SW 1271 (cell line): ENCODE results near the gene MYO1H.
"Not testable (repeated sequence)": the region's sequence is repeated elsewhere in the genome, so short reads cannot be mapped to it uniquely, and the experiment has no call there.

ENCODE experiments used
- DNase-seq, 2 experiments: peaks; one replicate each; lab custom pipeline; 2025; lab: John Stamatoyannopoulos, UW

The MYO1H gene

DNA sequence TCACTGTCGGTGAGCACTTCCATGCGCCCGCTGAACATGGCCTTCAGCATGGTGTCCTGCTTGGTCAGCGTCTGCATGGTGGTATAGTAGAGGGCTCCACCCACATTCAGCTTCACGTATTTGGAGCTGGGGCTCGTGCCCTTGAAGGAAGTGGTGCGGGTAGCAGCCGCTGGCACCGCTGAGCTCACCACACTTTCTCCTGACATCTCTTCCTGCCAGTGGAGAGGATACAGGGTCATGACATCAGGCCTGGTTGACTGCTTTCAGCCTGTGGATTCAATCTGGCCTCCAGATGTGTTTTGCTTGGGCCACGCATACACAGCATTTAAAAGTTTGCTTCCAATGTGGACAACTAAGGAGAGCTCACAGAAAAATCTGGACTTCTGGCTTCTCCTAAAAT is 121.8 kb downstream of the MYO1H start:
- no peak for DNase-seq

GRCh38 chr12:109473006-109473405 is 125.3 kb downstream of the MYO1H start:
- no peak for DNase-seq

DNA sequence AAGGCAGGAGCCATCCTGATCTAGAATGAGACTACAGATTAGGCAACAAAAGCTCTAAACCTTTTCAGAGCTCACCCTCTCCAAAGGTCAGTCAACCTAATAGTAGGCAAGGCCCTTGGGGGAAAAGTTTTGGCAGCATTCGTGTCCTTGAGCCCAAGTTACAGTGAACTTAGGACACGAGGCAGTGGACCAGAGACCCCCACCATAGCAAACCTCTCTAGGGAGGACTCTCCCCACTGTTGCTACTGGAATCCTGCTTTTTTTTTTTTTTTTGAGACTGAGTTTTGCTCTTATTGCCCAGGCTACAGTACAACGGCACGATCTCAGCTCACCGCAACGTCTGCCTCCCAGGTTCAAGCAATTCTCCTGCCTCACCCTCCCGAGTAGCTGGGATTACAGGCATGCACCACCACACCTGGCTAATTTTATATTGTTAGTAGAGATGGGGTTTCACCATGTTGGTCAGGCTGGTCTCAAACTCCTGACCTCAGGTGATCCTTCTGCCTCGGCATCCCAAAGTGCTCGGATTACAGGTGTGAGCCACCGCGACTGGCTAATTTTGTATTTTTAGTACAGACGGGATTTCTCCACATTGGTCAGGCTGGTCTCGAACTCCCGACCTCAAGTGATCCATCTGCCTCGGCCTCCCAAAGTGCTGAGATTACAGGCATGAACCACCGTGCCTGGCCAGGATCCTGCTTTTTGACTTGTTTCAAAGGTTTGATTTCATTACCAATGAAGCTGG is 126.0 kb downstream of the MYO1H start:
- DNase-seq = not testable (repeated sequence)

DNA sequence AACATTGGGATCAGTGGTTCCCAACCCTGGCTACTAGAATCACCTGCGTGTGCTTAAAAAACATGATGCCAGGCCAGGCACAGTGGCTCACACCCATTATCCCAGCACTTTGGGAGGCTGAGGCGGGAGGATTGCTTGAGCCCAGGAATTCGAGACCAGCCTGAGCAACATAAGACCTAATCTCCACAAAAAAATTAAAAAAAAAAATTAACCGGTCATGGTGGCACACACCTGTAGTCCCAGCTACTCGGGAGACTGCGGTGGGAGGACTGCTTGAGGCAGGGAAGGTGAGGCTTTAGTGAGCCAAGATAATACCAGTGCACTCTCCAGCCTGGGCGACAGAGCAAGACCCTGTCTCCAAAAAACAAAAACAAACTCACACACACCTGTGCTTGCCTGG is 127.4 kb downstream of the MYO1H start:
- DNase-seq = no peak

- DNase-seq = no peak
Observed at GRCh38 chr12:109475993-109476806, 128.5 kb downstream of the MYO1H start.

GRCh38 chr12:109476807-109477184 is 129.1 kb downstream of the MYO1H start:
- DNase-seq = no peak

GRCh38 chr12:109477185-109477962 is 129.7 kb downstream of the MYO1H start, which contains the start of the genes KCTD10 and UBE3B:
TSS of gene KCTD10 (minus strand) at chr12:109477300. CDS start at chr12:109477262, 38 bp downstream.
TSS of gene UBE3B (plus strand) at chr12:109477634. CDS start at chr12:109483552, 5,918 bp downstream.
- peak; percentile 71 to 87 for DNase-seq

DNA sequence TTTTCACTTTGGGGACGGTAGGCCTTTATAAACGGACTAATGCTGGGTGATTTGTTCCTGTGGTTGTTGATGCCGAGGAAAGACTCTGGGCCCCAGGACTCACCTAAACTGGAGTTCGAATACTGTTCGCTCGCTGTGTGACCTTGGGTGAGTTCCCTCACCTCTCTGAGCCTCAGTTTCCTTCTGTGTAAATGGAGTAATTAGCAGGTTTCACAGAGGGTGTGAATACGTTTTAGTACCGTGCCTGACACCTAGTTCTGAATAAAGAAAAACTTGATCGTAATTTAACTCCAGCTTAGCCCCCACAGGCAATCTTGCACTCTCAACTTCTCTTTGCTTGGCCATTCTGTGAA is 130.2 kb downstream of the MYO1H start:
- DNase-seq = no peak

DNA sequence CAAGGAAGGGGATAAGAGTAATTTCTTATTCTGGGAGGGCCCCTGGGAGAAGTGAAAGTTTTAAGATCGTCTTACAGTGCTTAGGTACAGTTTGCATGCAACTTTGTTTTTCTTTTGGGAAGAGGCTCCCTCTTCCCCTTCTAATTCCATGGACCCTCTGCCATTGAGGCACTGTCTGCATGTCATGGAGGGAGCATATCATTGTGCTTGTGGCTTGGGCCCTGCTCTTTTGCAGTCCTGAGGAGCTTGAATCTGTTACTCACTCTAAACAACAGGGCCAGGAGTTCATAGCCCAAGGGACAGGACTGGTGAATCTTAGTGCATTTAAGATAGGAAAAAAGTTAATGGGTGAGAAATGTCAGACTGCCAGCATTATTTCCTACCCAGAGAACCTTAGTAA is 132.1 kb downstream of the MYO1H start:
- DNase-seq = no peak

DNA sequence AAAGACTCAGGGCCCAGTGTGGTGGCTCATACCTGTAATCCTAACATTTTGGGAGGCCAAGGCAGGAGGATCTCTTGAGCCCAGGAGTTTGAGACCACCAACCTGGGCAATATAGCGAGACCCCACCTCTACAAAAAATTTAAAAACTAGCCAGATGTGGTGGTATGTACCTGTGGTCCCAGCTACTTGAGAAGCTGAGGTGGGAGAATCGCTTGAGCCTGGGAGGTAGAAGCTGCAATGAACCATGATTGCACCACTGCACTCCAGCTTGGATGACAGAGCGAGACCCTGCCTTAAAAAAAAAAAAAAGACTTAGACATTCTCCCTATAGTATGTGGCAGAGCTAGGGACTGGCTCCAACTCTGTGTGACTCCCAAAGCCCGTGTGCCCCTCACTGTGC is 132.7 kb downstream of the MYO1H start:
- no peak for DNase-seq

GRCh38 chr12:109481863-109482262 is 134.2 kb downstream of the MYO1H start:
- DNase-seq = no peak

GRCh38 chr12:109482491-109482890 is 134.8 kb downstream of the MYO1H start:
- DNase-seq = no peak

DNA sequence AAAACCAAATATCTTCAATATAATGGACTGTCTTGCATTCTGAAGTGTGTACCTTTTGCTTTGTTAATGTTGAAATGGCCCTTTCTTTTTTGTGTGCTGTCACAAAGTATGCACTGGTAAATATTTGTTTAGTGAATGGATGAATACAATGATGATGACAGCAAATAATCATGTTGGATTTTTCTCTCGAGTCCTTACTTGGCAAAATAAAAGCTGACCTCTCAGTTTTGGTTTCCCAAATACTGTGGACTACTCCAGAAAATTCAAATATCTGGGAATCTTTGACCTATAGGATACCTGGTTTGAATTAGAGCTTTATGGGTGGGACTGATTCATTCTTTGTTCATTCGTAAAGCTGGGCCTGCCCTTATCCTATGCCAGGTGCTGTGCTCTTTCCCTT is 135.2 kb downstream of the MYO1H start:
- no peak for DNase-seq

DNA sequence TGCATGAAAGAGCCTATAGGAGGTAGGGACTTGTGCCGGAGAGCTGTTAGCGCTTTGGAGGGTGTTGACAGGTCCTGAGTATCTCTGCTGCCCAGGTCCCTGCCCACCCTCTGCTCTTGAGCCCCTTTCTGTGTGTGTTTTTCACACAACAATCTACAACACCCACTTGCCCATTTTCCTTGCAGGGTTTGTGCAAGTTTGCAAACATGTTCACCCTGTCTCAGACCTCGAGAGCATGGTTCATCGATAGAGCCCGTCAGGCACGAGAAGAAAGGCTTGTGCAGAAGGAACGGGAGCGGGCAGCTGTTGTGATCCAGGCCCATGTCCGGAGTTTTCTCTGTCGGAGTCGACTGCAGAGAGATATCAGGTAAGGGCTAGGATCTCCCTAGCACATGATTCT is 135.6 kb downstream of the MYO1H start:
- DNase-seq = no peak

DNA sequence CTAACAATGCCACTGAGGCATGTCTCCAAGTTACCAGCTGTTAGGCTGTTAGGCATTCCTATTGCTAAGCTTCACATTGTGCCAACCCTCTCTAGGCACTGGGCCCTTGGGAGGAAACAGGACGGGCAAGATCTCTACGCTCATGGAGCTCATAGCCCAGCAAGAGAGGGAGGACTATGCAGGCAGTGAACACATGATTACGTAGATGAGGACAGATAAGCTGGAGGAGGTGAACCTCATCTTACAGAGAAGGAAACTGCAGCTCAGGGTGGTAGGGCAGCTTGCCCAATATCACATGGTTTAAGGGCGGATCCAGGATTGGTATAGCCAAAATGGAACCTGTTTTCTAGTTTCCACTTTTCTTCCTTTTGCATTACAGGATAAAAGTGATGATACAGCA is 137.5 kb downstream of the MYO1H start:
- no peak for DNase-seq

DNA sequence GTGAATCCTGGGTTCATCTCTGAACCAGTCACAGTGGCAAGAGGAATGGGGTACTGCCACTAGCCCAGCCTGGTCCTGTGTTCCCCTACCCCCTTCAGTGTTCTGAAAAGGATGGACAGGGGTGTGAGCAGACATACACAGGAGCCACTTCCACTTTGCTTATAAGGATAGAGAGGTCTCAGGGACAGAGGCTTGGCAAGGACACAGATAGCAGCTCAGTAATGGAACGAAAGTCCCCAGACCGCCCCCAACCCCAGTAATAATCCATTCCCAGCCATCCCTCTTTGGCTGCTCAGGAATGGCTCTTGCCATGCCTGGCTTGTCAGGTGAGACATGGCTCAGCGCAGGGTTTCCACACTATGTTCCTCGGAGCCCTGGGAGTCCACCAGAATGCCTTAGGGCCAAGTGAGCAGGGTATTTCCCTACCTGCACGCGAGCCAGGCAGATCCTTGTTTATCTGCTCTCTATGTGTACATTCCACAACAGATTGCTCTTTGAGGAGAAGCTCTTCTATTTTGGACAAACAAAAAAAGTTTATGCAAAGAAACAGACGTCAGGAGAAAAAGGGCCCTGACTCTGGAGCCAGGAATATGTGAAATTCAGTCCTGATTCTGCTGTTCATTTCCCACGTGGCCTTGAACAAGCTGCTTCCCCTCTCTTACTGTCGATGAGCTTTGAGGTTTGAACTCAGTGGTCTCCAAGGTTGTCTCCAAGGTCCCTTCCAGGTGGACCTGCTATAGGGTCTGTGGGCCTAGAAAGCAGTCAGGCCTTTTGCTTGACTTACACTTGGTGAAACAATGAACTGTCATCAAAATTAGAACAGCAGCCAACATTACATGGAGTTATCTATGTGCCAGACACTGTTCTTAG is 139.7 kb downstream of the MYO1H start:
- no peak for DNase-seq

DNA sequence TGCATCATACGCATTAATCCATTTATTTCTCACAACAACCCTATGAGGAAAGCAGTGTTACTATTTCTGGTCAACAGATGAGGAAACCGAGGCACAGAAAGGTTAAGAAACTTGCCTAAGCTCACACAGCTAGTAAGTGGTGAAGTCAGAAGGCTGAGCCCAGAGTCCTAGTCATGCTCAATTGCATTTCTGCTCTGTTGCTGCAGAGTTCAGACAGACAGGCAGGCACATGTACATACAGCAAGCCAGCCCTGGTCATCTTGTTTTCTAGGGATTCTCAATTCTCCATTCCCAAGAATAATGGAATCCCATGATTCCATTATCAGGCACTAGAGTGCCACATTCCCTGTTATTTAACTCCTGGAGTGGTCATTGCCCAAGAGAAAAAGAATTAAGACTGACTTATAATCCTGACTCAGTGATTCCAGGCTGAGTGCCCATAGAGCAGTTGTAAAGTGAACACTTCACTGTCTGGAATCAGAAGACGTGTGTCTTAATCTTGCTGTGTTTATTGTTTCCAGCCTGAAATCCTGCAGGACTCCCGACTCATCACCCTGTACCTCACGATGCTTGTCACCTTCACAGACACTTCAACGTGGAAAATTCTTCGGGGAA is 140.5 kb downstream of the MYO1H start:
- no peak for DNase-seq

GRCh38 chr12:109489016-109489954 is 141.6 kb downstream of the MYO1H start:
- no peak for DNase-seq

DNA sequence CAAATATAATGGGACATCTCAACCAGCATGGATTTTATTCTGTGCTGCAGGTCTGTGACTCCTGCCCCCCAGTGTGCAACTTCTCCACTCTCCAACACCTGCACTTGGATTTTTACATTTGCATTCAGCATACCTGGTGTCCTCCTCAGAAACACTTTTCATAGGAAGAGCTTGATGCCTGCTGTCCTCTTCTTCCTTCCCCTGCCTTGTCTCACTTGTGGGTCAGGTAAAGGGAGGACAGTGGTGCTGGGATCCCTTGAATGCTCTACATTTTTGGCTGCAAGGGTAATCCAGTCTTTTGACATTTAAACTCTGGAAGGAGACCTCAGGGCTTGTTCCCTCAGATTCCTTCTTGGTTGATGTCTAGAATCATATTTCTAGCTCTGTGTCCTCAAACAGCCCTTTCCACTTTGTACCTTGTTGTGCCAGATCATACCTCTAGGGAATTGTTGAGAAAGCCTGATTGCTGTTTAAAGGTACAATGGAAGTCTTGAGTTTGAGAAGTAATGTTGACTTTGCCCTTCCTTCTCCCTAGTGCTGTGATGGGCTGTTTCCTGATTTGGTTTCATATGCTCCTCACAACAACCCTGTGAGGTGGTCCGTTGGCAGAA is 142.4 kb downstream of the MYO1H start:
- DNase-seq = no peak

- DNase-seq = no peak
Observed at GRCh38 chr12:109491671-109492070, 144.0 kb downstream of the MYO1H start.
